Measurements from ENCODE around the gene SARDH.
"Not testable (repeated sequence)": the region's sequence is repeated elsewhere in the genome, so short reads cannot be mapped to it uniquely, and the experiment has no call there.

Gene SARDH

GRCh38 chr9:133754688-133755227 lies 16.6 kb upstream of the SARDH start:
- DNase-seq (ENCODE audit: low read depth), result peak; percentile 12
- H3K4me3 ChIP-seq (replicated peaks; ENCODE audit: low read depth, low read length), result no peak overlapping the region
- TF ChIP-seq CTCF (IDR thresholded peaks at IDR 0.05; ENCODE audit: low read length, missing control alignments), result no peak

- no peak for TF ChIP-seq CTCF (IDR thresholded peaks at IDR 0.05; ENCODE audit: low read length, missing control alignments)
- H3K4me3 ChIP-seq (replicated peaks; ENCODE audit: low read depth, low read length), result no peak overlapping the region
- no peak for DNase-seq (ENCODE audit: low read depth)
These were observed 16.0 kb upstream of the SARDH start for GRCh38 chr9:133754187-133754586.

- TF ChIP-seq CTCF (IDR thresholded peaks at IDR 0.05; ENCODE audit: low read length, missing control alignments), result no peak
- DNase-seq (ENCODE audit: low read depth), result no peak
- no peak overlapping the region for H3K4me3 ChIP-seq (replicated peaks; ENCODE audit: low read depth, low read length)
These were observed 14.7 kb upstream of the SARDH start for GRCh38 chr9:133752739-133753446.

GRCh38 chr9:133750982-133751649 lies 13.0 kb upstream of the SARDH start:
- no peak overlapping the region for H3K4me3 ChIP-seq (replicated peaks; ENCODE audit: low read depth, low read length)
- no peak for TF ChIP-seq CTCF (IDR thresholded peaks at IDR 0.05; ENCODE audit: low read length, missing control alignments)

GRCh38 chr9:133747309-133747708 lies 9.2 kb upstream of the SARDH start:
- H3K4me3 ChIP-seq (replicated peaks; ENCODE audit: low read depth, low read length), result no peak overlapping the region
- no peak for DNase-seq (ENCODE audit: low read depth)
- no peak for TF ChIP-seq CTCF (IDR thresholded peaks at IDR 0.05; ENCODE audit: low read length, missing control alignments)

More at GRCh38 chr9:133750982-133751649, 13.0 kb upstream of the SARDH start:
- DNase-seq (ENCODE audit: low read depth), result no peak

- not testable (repeated sequence) for DNase-seq (ENCODE audit: low read depth); H3K4me3 ChIP-seq (replicated peaks; ENCODE audit: low read depth, low read length)
These were observed 6.4 kb upstream of the SARDH start for GRCh38 chr9:133744528-133744927.

- no peak overlapping the region for H3K4me3 ChIP-seq (replicated peaks; ENCODE audit: low read depth, low read length)
- peak; percentile 66 for DNase-seq (ENCODE audit: low read depth)
- peak; percentile 98 for TF ChIP-seq CTCF (IDR thresholded peaks at IDR 0.05; ENCODE audit: low read length, missing control alignments)
These were observed 4.8 kb upstream of the SARDH start for GRCh38 chr9:133742849-133743444.

Data from fibroblast of pulmonary artery (primary cell).